Activated B cell treated with CpG ODN at 0.5 μM for 24 hours (primary cell): ENCODE measurements around the gene ZNF722. TPM values are rescaled to one million over a fixed set of nuclear protein-coding genes. Genes with fewer than 3 reads are reported as not detected.

Source experiments
- ATAC-seq: fragments of 200-7000 bp; cut with Tn5 transposase; one replicate; pipeline ENCODE4 v1.10.0; 2021; ENCODE audit warnings: low read depth, mild to moderate bottlenecking, moderate library complexity
- CTCF ChIA-PET: fragments of 350-600 bp; sonication (Branson Sonifier 250); formaldehyde crosslinking; loops from one replicate; lab custom pipeline; 2021; ENCODE audit warnings: antibody characterized with exemption; lab: Charles Lee
- POLR2A ChIA-PET: fragments of 350-600 bp; sonication (Branson Sonifier 250); formaldehyde crosslinking; loops from one replicate; lab custom pipeline; 2021; ENCODE audit warnings: antibody characterized with exemption; lab: Charles Lee
- DNase-seq: peaks from one replicate; pipeline ENCODE4 v3.0.0; 2022
- H3K27ac Mint-ChIP-seq: one replicate; pipeline ENCODE4 v1.8.0; 2020; ENCODE audit warnings: mixed read lengths
- H3K27me3 Mint-ChIP-seq: one replicate; pipeline ENCODE4 v1.8.0; 2021; ENCODE audit warnings: mixed read lengths
- H3K36me3 Mint-ChIP-seq: one replicate; pipeline ENCODE4 v1.8.0; 2021; ENCODE audit warnings: low read depth, mixed read lengths
- H3K4me1 Mint-ChIP-seq: one replicate; pipeline ENCODE4 v1.8.0; 2021; ENCODE audit warnings: mixed read lengths
- H3K4me3 Mint-ChIP-seq: one replicate; pipeline ENCODE4 v1.8.0; 2020; ENCODE audit warnings: mild to moderate bottlenecking, mixed read lengths
- H3K9me3 Mint-ChIP-seq: one replicate; pipeline ENCODE4 v1.8.0; 2020; ENCODE audit warnings: mixed read lengths
- intact Hi-C: fragments of 100-400 bp; cut with micrococcal nuclease; formaldehyde crosslinking; loops from one replicate; pipeline ENCODE4 v1.15.1; 2024
- total RNA-seq: library from RNA; stranded (reverse); gene quantifications from 2 replicates; pipeline ENCODE4 v1.2.3, GENCODE V29; 2022
- TF ChIP-seq, protein P1 (sequence below): fragments of 200-600 bp; IDR thresholded peaks from one replicate; pipeline ENCODE4 v1.8.0; 2022; ENCODE audit warnings: antibody characterized with exemption, mild to moderate bottlenecking

ZNF722 gene
- total RNA-seq, 1 donor from 2014 or later = not detected

DNA sequence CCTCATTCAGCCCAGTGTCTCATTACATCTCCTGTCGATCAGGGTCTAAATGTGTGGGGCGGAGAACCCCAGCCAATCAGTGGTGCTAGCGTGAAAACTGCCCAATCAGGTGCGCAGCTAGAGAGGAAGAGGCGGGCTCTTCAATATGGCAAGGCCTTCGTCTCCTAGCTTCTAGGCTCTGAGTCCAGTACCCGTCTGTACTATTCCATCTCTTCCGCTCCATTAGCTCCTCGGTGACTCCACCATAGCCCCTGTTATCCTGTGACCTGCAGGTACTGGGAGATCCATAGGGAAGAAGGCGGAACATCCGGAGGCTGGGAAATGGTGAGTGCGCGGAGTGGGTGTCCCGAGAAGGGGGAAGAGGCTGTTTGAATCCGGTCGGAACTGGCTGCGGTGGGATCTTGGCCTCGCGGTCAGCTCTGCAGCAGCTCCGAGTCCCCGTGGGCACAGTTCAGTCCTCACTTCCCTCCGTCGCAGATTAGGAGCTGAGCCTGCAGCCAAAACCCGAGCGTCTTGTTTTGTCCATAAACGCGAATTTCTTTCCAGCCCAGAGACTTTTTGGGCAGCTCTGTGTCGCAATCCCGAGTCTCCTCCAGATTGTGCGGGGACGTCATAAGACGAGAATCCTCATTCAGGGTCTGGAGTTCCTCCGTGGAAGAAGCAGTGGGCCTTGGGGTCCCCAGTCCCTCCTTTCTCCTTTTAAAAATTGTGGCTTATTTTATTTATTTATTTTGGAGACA lies 46.8 kb downstream of the ZNF722 start, which contains the start of gene ZNF727:
ZNF727 (plus strand) TSS at position 134 of the 740 bp plus-strand sequence; CDS start at position 322, 188 bp downstream.
- Mint-ChIP-seq H3K36me3 (no peaks in the 10 kb centered on the region), H3K4me1 (no peaks in the 10 kb centered on the region), H3K9me3 (peaks cover 17% of the 10 kb centered on the region), H3K27me3 (no peaks in the 10 kb centered on the region), H3K4me3 (peak within 1 kb of the TSS; percentile 64), H3K27ac (peak within 1 kb of the TSS; percentile 15)
- intact Hi-C loops = no loop called here
- ChIA-PET POLR2A (no interaction called here), CTCF (no interaction called here)
- DNase-seq = no peak
- TF ChIP-seq, protein P1, sequence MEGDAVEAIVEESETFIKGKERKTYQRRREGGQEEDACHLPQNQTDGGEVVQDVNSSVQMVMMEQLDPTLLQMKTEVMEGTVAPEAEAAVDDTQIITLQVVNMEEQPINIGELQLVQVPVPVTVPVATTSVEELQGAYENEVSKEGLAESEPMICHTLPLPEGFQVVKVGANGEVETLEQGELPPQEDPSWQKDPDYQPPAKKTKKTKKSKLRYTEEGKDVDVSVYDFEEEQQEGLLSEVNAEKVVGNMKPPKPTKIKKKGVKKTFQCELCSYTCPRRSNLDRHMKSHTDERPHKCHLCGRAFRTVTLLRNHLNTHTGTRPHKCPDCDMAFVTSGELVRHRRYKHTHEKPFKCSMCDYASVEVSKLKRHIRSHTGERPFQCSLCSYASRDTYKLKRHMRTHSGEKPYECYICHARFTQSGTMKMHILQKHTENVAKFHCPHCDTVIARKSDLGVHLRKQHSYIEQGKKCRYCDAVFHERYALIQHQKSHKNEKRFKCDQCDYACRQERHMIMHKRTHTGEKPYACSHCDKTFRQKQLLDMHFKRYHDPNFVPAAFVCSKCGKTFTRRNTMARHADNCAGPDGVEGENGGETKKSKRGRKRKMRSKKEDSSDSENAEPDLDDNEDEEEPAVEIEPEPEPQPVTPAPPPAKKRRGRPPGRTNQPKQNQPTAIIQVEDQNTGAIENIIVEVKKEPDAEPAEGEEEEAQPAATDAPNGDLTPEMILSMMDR = no peak
- no peak for ATAC-seq

DNA sequence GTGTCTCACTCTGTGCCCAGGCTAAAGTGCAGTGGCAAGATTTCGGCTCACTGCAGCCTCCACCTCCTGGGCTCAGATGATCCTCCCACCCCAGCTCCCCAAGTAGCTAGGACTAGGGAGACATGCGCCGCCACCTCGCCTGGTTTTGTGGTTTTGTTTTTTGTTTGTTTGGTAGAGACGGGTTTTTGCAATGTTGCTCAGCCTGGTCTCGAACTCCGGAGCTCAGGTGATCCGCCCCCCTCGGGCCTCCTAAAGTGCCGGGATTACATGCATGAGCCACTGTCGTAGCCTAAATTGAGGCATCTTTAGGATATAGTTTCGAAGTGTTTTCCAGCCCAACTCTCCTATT lies 47.4 kb downstream of the ZNF722 start:
- TF ChIP-seq, protein P1 = no peak
- intact Hi-C loops = no loop called here
- DNase-seq (no peak), ATAC-seq (no peak)
- Mint-ChIP-seq H3K27ac (no peak overlapping the region), H3K4me1 (no peaks in the 10 kb centered on the region), H3K27me3 (no peaks in the 10 kb centered on the region), H3K4me3 (no peak overlapping the region), H3K9me3 (peaks cover 15% of the 10 kb centered on the region), H3K36me3 (no peaks in the 10 kb centered on the region)
- ChIA-PET POLR2A (interaction anchor here (0.6 kb wide), 1 partner anchor 992 kb away, joined by 3 read pairs; no protein-coding TSS in a partner anchor), CTCF (no interaction called here)

Other genes with a start within 250 kb of the ZNF722 start
- gene ZNF727, start 46.6 kb downstream of the ZNF722 start, total RNA-seq = 0.53 and 0.95 TPM in 2 replicates
- not detected in 2 replicates for gene ZNF735, start 208.4 kb downstream of the ZNF722 start, total RNA-seq
- not detected in 2 replicates for gene ZNF679, start 229.6 kb downstream of the ZNF722 start, total RNA-seq